HG02678 (cell line): ENCODE measurements around the gene TDG.
A peak's percentile ranks its signal among the peaks of the same experiment; 100 is the strongest.

ENCODE experiments used
- ATAC-seq: cut with Tn5 transposase; IDR thresholded peaks from one replicate; pipeline ENCODE4 v1.9.1; 2021; ENCODE audit warnings: mild to moderate bottlenecking, moderate library complexity; ENCODE audit not compliant: unreplicated experiment

TDG gene

DNA sequence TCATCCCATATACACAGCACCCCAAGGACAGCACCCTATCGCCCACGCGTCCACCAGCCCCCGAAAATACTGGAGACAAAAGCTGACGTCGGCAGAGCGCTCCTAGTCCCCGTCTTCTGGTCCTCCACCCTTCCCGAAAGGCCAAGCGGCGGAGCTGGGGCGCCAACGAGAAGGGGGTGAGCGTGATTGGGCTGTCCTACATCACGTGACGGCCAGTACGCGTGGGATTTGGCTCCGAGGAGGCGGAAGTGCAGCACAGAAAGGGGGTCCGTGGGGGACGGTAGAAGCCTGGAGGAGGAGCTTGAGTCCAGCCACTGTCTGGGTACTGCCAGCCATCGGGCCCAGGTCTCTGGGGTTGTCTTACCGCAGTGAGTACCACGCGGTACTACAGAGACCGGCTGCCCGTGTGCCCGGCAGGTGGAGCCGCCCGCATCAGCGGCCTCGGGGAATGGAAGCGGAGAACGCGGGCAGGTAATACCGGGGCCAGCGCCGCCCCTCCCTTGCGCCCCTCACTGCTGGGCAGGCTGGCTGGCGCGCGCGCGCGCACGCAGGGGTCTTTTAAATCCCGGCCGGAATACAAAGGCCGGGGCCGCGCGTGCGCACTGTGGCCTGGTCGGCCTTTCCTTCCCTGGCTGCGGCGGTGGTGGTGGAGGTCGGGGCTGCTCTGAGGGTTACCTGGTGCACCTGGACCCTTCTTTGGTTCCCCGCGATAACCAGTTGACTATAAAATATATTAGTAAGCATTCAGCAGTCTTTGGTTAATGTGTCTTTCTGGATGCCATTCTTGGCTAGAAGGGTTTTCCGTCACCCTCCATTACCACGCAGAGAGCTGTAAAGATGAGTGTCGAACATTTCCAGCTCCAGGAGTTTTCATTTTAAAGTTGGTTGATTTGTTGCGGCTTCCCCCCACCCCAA is at the start of gene TDG:
TDG (plus strand) TSS at position 283 of the 915 bp plus-strand sequence; CDS start at position 449, 166 bp downstream.
- peak; percentile 92 for ATAC-seq

DNA sequence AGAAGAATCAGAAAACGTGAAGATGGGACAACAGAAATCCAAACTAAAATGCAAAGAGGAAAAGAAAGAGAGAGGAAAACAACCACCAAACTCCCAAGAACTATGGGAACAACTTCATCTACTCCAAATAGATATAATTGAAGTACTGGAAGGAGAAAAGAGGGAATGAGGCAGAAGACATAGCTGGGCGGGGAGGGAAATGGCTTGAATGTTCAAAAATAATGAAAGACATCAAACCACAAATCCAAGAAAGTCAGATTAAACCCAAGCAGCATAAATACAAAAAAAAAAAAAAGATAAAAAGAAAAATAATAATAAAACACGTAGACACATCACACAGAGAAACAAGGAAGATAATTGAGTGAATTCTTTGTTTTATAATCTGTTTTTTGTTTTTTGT is 47.8 kb upstream of the TDG start:
- no peak for ATAC-seq

DNA sequence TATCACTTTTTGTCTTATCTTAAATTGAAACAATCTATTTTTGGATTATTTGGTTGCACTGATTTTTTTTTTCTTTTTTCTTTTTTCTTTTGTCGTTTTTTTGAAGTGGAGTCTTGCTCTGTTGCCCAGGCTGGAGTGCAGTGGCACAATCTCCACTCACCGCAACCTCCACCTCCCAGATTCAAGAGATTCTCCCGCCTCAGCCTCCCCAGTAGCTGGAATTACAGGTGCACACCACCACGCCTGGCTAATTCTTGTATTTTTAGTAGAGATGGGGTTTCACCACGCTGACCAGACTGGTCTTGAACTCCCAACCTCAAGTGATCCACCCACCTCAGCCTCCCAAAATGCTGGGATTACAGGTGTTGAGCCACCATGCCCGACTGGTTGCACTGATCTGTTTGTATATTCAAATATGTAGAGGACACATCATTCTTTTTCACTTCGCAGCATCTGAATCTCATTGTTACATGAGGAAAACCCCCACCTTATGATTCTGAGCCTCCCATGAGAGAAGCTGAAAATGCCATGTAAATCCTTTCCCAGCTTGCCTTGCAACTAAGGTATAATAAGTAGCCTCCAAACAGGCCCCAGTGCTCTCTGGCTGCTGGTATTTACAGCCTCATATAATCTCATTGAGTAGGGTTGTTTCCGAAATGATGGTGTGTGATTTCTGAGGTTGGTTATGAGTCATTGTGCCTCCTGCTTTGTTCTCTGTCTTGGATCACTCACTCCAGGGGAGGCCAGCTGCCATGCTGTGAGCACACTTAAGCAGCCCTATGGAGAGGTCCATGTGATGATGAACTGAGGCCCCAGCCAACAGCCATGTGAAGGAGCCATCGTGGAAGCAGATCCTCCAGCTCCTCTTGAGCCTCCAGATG is 40.7 kb upstream of the TDG start:
- peak; percentile 34 for ATAC-seq

DNA sequence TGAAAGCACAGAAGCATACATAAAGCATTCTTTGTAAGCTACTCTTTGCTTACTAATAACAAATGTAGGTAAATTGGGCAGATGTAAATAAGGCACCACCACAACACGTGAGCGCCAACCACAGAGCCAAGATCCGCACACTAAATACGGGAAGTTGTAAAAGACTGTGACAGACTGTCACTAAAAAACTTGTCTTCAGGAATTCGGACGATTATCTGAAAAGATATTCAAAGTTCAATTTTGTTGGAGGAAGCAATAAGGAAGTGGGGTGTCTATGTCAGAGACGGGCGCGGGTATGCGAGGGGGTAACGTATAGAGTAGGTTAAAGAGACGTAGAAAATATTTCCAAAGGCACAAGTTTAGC is 37.0 kb upstream of the TDG start:
- ATAC-seq: peak; percentile 22

DNA sequence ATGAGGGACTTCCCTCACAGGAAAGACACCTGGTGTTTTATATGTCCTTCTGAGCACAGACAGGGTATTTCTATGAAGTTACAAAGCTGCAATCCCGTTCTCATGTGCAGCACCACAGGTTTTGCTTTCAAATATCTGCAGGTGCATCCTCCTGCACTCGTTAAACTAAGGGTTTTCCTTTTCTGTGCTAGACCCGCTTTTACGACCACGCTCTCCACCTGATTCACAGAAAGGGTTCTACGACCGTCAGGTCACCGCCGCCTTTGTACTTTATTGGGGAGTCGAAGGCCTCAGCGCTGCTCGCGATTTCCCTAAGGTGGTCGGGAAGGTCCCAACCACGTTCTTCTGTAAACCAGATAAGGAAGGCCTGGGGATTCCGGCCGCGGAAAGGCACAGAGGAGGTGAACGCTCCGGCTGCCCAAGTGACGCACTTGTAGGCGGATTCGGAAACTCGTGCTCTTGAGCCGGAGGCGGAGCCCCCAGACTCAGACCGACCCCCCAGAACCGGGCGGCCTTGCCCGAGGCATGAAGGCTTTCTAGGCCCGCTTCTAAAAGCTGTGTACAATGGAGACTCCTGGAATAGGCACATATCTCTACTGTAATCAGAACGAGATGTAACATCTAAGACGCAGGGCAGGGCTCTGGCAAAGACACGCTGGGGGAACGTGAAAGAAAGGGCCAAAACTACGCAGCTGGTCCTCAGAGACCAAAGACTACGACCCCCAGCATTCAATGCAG is 36.5 kb upstream of the TDG start:
- ATAC-seq: peak; percentile 20

DNA sequence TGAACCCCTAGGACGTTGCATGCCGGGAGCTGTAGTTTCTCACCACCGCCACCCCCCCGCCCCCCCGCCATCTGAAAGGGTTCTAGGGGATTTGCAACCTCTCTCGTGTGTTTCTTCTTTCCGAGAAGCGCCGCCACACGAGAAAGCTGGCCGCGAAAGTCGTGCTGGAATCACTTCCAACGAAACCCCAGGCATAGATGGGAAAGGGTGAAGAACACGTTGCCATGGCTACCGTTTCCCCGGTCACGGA is 36.0 kb upstream of the TDG start:
- ATAC-seq: no peak

DNA sequence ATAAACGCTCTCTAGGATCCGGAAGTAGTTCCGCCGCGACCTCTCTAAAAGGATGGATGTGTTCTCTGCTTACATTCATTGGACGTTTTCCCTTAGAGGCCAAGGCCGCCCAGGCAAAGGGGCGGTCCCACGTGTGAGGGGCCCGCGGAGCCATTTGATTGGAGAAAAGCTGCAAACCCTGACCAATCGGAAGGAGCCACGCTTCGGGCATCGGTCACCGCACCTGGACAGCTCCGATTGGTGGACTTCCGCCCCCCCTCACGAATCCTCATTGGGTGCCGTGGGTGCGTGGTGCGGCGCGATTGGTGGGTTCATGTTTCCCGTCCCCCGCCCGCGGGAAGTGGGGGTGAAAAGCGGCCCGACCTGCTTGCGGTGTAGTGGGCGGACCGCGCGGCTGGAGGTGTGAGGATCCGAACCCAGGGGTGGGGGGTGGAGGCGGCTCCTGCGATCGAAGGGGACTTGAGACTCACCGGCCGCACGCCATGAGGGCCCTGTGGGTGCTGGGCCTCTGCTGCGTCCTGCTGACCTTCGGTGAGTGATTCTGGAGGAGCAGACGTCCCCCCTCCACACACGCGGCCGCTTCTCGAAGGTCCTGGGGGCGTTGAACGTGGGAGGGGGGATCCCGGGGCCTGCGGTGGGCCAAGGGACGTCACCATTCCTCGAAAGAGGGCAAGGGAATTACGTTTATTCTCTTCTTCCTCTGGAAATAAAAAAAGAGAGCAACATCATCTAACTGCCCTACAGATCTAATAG is 35.5 kb upstream of the TDG start, which contains the start of gene HSP90B1:
HSP90B1 (plus strand) TSS at position 377 of the 753 bp plus-strand sequence; CDS start at position 483, 106 bp downstream.
- ATAC-seq: peak; percentile 61

DNA sequence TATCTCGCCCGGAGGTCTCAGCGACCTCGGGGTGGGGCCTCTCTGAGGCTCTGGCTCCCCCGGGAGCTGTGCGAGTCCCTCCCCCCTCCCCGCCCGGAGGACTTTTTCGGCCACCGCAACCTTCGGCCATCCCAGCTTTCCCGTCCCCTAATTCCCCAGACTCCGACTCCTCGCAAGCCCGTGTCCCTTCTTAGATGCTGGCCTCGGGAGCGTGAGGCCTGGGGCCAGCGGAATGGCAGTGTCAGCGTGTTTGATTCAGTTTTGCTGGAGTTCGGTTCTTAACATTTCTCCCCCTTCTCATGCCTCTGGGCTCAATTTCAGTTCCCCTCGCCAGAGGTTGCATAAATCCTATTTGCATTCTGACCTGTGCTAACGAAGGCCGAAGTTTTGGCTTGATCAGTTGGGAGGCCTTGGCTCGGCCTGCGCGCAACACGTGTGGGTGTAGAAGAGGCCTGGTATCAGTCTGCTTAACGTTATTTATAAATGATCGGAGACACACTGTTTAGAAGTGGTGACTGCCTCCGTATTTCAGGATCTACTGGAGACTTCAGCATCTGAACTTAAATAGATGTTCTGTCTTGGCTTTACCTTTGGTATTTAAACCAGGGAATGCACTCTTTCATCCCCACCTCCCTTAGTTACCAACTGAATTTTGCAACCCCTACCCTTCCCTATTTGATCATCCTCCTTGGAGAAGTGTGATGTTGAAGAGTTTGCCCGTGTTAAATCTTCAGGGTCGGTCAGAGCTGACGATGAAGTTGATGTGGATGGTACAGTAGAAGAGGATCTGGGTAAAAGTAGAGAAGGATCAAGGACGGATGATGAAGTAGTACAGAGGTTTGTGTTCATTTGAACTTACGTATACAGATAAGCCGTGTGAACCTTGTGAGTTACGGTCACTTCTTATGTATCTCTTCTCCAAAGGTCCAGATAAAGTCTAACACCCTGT is 34.6 kb upstream of the TDG start:
- ATAC-seq: no peak

DNA sequence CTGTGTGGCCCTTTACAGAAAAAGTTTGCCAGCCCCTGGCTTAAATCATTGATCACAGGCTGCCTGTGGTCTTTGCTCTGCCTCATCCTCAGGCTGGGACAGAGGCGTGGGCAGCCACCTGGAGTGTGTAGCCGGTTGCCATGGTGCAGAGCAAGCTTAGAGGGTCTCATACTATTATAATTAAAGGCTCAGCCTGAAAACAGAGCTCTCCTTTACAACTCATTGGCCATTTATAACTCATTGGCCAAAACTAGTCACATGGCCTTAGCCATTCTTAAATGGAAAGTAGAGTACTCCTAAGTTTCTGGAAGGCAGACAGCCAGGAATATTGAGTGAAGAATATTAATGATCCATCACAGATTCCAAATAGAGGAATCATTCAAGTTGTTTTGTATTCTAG is 32.4 kb upstream of the TDG start:
- ATAC-seq: no peak

DNA sequence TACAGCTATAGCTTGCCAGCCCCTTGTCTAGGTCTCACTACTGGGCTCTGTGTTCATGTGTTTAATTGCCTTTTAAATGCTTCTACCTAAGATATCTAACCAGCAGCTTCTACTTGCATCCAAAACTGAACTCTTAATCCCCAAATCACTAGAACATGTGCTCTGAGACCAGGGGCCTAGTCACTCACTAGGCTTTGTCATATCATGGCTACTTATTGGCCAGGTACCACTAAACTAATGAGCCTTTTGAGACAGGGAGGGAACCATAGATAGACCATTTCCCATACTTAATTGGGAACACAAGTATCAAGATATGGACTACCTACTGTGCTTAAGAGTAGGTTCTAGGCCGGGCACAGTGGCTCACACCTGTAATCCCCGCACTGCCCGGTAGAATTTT is 29.0 kb upstream of the TDG start:
- ATAC-seq: no peak

DNA sequence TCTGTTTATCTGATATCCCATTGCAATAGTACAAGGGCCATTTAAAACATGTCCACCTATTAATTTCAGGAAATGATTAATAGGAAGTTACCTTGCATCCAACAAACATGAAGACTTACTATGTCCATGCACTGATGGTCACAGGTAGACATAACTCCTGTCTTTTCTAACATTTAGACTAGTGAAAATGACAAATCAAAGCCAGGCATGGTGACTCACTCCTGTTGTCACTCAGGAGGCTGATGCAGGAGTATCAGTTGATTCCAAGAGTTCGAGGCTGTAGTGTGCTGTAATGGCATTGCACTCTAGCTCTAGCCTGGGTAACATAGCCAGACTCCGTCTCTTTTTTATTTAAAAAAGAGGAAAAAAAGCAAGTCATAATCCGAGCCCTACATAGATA is 20.7 kb upstream of the TDG start:
- no peak for ATAC-seq

DNA sequence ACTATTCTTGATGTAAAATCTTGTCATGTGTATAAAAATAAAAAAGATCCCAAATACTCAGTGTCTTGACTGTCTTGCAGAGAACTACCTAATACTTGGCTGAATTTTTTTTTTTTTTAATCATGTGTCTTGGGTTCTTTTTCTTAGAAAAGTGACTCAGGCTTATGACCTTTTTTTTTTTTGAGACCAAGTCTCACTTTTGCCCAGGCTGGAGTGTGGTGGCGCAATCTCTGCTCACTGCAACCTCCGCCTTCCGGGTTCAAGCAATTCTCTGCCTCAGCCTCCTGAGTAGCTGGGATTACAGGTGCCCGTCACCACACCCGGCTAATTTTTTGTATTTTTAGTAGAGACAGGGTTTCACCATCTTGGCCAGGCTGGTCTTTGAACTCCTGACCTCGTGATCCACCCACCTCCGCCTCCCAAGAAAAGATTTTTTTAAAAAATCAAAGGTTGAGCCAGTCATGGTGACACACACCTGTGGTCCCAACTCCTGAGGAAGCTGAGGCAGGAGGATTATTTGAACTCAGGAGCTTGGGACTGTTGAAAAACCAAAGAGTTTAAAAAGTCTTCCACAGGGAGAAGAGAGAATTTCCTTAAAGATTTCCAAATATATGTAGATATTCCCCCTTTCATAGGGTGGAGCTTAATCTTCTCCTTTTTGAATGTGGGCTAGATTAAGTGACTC is 17.7 kb upstream of the TDG start:
- ATAC-seq: no peak

DNA sequence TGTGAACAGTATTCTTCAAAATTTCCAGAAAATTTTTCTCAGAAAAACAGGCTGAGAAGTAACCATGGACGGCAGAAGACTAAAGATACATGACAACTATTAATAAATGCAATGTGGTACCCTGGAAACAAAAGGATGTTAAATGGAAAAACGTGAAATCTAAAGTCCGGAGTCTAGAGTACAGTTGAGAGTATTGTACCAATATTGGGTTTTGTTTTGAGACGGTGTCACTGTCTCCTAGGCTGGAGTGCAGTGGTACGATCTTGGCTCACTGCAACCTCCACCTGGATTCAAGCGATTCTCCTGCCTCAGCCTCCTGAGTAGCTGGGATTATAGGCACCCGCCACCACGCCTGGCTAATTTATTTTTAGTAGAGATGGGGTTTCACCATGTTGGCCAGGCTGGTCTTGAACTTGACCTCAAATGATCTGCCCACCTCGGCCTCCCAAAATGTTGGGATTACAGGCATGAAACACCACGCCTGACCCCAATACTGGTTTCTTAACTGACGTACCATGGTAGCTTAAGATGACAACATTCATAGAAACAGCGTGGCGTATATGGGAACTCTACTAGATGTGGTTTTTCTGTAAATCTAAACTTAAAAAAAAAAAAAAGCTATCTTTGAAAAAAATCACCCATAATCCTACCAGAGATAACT is 16.8 kb upstream of the TDG start:
- ATAC-seq: no peak

DNA sequence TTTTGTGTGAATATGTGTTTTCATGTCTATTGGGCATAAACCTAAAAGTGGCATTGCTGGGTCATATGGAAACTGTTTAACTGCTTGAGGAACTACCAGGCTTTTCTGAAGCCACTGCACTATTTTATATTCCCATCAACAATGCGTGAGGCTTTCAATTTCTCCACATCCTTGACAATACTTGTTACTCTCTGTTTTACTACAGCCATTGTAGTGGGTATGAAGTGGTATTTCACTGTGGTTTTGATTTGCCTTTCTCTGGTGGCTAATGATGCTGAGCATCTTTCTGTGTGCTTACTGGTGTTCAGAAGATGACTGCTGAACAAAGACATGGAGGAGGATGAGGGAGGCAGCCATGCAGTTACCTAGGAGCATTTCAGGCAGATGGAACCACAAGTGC is 13.2 kb upstream of the TDG start:
- ATAC-seq: no peak

DNA sequence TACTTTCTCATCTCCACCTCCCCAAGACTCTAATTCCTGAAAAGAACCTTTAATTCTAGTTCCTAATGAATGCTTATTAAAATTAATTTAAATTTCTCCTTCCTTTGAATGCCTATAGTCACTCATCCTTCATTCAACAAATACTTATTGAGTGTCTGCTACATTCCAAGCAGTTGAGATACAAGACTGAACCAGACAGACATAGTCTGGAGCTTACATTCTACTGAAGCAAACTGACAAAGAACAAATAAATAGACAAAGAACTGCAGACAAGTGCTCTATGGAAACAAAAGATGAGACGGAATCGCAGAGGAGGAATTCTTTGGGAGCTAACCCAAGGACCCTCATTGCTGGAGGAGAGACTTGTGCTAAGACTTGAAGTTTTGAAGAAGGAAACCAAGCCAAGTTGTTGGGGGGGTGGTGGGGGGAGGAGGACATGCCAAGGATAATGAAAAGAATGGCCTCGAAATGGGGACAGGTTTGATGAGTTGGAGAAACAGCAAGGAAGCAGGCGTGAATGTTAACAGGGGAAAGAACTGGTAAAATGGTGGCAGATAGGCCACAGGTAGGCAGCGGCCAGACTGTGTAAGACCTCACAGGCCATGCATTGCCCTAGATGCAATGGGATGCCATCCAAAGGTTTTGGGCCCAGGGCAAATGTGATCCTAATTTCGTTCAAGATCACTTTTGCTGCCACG is 9.7 kb upstream of the TDG start:
- ATAC-seq: no peak

DNA sequence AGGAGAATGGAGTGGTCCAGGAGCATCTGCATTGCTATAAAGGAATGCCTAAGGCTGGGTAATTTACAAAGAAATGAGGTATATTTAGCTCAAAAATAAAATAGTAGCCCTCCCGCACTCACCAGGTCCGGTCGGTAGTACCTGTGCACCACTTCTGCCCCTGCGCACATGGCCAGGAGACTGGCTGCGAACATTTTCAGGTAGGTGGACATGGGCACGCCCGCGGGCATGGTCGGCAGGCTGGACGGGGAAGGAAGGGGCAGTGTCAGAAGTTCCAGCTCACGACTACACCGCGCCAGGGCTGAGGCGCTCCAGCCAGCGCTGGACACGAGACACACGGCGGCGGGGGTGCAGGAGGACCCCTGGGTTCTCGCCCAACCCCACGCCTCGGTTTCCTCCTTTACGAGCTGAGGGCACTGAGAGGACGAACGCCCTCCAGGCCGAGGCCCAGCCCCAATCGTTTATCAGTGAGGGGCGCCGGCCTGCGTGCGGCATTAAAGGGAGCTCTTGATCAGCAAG is 9.1 kb upstream of the TDG start:
- ATAC-seq: peak; percentile 23

DNA sequence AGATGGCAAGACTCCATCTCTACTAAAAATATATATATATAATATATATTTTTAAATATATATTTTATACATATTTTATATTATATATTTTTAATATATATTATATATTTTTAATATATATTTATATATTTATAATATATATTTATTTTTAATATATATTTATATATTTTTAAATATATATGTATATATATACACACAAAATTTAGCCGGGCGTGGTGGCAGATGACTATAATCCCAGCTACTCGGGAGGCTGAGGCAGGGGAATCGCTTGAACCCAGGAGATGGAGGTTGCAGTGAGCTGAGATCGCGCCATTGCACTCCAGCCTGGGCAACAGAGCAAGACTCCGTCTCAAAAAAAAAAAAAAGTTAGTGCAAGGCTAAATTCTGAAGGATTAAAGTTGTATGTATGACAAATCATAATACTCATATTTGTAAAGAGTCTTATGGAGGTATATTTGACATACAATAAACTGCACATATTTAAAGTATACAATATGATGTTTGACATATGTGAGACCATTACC is 7.7 kb upstream of the TDG start:
- no peak for ATAC-seq
